OCI-LY7 (cell line): ENCODE data around the gene GYPC. TPM values are rescaled to one million over a fixed set of nuclear protein-coding genes. Genes with fewer than 3 reads are reported as not detected.

Source experiments
- BruUV-seq: library from RNA; stranded (reverse); fragments of 400-500 nt; replicated peaks from 2 replicates; lab custom pipeline; 2021; lab: Mats Ljungman, UMichigan
- CTCF ChIA-PET: fragments of 300-600 bp; sonication (Branson Sonifier 250); formaldehyde crosslinking; loops from one replicate; lab custom pipeline; 2022; ENCODE audit warnings: antibody characterized with exemption; ENCODE audit not compliant: unreplicated experiment; lab: Charles Lee
- POLR2A ChIA-PET: fragments of 300-600 bp; sonication (Branson Sonifier 250); formaldehyde crosslinking; loops from one replicate; lab custom pipeline; 2022; ENCODE audit warnings: antibody characterized with exemption; lab: Charles Lee
- DNase-seq: peaks from one replicate; pipeline ENCODE4 v3.0.0-alpha.2; 2015; ENCODE audit warnings: low spot score
- H2AFZ ChIP-seq: fragments of 200-600 bp; sonication (generic), shearing (Covaris generic); 2 replicates; pipeline ENCODE4 v1.6.1; 2014; ENCODE audit warnings: mild to moderate bottlenecking, antibody characterized with exemption, low read length, moderate library complexity
- H3K27ac ChIP-seq: fragments of 200-600 bp; sonication (generic); 2 replicates; pipeline ENCODE4 v1.5.1; 2014; ENCODE audit warnings: mixed run types, low read depth, mild to moderate bottlenecking, moderate library complexity, low read length, inconsistent platforms; ENCODE audit not compliant: poor library complexity, severe bottlenecking
- H3K36me3 ChIP-seq: fragments of 200-600 bp; sonication (generic); 2 replicates; pipeline ENCODE4 v1.6.1; 2014; ENCODE audit warnings: mild to moderate bottlenecking, antibody characterized with exemption, low read length, moderate library complexity, mixed read lengths; ENCODE audit not compliant: insufficient read depth
- H3K4me1 ChIP-seq: fragments of 200-600 bp; sonication (generic); 2 replicates; pipeline ENCODE4 v1.5.1; 2014; ENCODE audit warnings: mild to moderate bottlenecking, low read length; ENCODE audit not compliant: insufficient read depth, poor library complexity, severe bottlenecking
- H3K4me2 ChIP-seq: fragments of 200-600 bp; sonication (generic); 2 replicates; pipeline ENCODE4 v1.6.1; 2014; ENCODE audit warnings: mild to moderate bottlenecking, low read length
- H3K4me3 ChIP-seq: fragments of 200-600 bp; sonication (generic); 2 replicates; pipeline ENCODE4 v1.5.1; 2014; ENCODE audit warnings: mild to moderate bottlenecking, low read depth, low read length; ENCODE audit not compliant: poor library complexity, severe bottlenecking
- H3K79me2 ChIP-seq: fragments of 200-600 bp; sonication (generic); 2 replicates; pipeline ENCODE4 v1.6.1; 2016; ENCODE audit warnings: low read depth, mild to moderate bottlenecking, low read length, moderate library complexity, mixed read lengths; ENCODE audit not compliant: insufficient read depth
- H3K9me2 ChIP-seq: fragments of 200-600 bp; sonication (generic); 2 replicates; pipeline ENCODE4 v1.6.1; 2016; ENCODE audit warnings: mild to moderate bottlenecking, low read length, mixed read lengths; ENCODE audit not compliant: insufficient read depth
- H3K9me3 ChIP-seq: fragments of 200-600 bp; sonication (generic); 2 replicates; pipeline ENCODE4 v1.6.1; 2014; ENCODE audit warnings: mild to moderate bottlenecking, mixed run types, low read length, mixed read lengths
- H4K20me1 ChIP-seq: fragments of 200-600 bp; sonication (generic); 2 replicates; pipeline ENCODE4 v1.6.1; 2014; ENCODE audit warnings: mild to moderate bottlenecking, antibody characterized with exemption, low read length, moderate library complexity, mixed read lengths; ENCODE audit not compliant: insufficient read depth
- EZH2phosphoT487 ChIP-seq: fragments of 200-600 bp; sonication (generic); IDR thresholded peaks from 2 replicates; pipeline ENCODE4 v1.6.1; 2018; ENCODE audit warnings: low read depth, borderline replicate concordance, mild to moderate bottlenecking, mixed run types, antibody characterized with exemption, low read length, moderate library complexity, mixed read lengths
- intact Hi-C: fragments of 100-400 bp; cut with micrococcal nuclease; formaldehyde crosslinking; loops from one replicate; pipeline ENCODE4 v1.10.0; 2022; ENCODE audit not compliant: unreplicated experiment
- total RNA-seq, 2 experiments: library from RNA; depleted of rRNA in 1 of 2; stranded (reverse); fragments of >200 nt in 1 of 2; shearing (Covaris generic) in 1 of 2; gene quantifications; 2 replicates each; pipeline ENCODE4 v1.2.3, GENCODE V29; 2014 to 2022
- TF ChIP-seq, protein P1 (sequence below): fragments of 200-600 bp; sonication (generic); conservative IDR thresholded peaks from 2 replicates; pipeline ENCODE4 v1.5.1; 2014; ENCODE audit warnings: mild to moderate bottlenecking, antibody characterized with exemption, low read length, moderate library complexity, mixed read lengths

GYPC gene
- total RNA-seq, 2 experiments from 2014 or later = 96.4 to 154 TPM

DNA sequence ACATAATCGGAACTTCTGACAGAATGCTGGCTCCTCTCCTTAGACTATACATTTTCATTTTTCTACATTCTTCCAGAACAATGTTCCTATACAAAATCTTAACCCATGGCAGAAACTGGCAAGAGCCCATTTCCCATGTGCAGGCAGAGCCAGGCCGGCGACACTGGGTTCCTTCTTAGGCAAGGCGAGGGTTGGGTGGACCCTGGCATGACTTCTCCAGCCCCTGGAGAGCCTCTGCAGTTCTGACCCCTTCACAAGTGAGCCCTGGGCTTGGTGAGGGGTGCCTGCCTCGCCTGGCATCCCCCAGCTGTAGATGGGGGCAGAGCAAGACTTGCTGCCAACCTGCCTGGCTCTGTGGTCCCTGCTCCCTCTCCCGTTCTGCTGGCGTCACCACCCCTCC lies 5.0 kb downstream of the GYPC start:
- Histone ChIP-seq H3K9me3 (no peaks in the 10 kb centered on the region), H3K4me3 (no peak overlapping the region), H3K79me2 (peaks cover 86% of the 10 kb centered on the region), H3K4me1 (peaks cover 79% of the 10 kb centered on the region), H2AFZ (no peak overlapping the region), H4K20me1 (no peaks in the 10 kb centered on the region), H3K27ac (no peak overlapping the region), H3K4me2 (no peak overlapping the region), H3K9me2 (no peaks in the 10 kb centered on the region), H3K36me3 (peaks cover 16% of the 10 kb centered on the region)
- BruUV-seq = no TSS peak
- intact Hi-C loops = no loop called here
- ChIA-PET CTCF (no interaction called here), POLR2A (interaction anchor here (0.5 kb wide), 1 partner anchor 363 kb away, joined by 3 read pairs; no protein-coding TSS in a partner anchor)
- TF ChIP-seq EZH2phosphoT487 = no peak
- TF ChIP-seq, protein P1, sequence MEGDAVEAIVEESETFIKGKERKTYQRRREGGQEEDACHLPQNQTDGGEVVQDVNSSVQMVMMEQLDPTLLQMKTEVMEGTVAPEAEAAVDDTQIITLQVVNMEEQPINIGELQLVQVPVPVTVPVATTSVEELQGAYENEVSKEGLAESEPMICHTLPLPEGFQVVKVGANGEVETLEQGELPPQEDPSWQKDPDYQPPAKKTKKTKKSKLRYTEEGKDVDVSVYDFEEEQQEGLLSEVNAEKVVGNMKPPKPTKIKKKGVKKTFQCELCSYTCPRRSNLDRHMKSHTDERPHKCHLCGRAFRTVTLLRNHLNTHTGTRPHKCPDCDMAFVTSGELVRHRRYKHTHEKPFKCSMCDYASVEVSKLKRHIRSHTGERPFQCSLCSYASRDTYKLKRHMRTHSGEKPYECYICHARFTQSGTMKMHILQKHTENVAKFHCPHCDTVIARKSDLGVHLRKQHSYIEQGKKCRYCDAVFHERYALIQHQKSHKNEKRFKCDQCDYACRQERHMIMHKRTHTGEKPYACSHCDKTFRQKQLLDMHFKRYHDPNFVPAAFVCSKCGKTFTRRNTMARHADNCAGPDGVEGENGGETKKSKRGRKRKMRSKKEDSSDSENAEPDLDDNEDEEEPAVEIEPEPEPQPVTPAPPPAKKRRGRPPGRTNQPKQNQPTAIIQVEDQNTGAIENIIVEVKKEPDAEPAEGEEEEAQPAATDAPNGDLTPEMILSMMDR = no peak
- no peak for DNase-seq

DNA sequence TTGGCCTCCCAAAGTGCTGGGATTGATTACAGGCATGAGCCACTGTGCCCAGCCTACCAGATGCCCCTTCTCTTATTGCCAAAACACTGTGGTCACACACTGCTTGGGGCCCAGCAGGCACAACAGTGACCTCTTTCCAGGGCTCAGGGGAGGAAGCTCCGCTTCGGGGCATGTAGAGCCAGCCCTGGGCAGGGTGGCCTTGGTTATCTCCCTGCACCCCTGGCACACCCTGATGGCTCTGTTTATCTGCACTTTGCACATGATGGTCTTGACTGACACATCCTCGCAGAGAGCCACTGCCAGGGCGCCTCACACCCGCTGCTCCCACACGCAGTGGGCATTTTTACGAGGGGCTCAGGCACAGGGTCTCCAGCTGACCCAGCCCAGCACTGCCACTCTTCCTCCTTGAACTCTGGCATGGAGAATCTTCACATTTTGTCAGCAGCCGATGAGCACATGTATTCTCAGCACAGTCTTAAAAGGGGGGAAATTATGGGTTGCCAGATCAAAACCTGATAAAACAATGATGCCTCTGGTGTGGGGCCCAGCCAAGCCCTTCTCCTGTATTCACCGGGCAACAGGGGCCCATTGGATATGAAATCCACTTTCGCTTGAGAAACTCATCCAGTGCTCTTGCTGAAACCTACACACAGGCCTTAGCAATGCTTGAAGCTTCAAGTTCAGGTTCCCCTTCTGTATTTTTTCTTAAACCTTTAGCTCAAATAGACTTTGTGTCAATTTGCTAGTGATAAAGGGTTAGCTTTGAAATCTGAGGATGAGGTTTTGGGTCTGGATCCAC lies 5.9 kb downstream of the GYPC start:
- no peak overlapping the region for H3K4me3 ChIP-seq
- peak overlapping the region; percentile 74 for H3K4me2 ChIP-seq
- intact Hi-C loops = no loop called here
- no peaks in the 10 kb centered on the region for H3K9me2 ChIP-seq
- no peak for TF ChIP-seq EZH2phosphoT487
- TF ChIP-seq, protein P1 = no peak
- H3K27ac ChIP-seq = peak overlapping the region; percentile 84
- peaks cover 20% of the 10 kb centered on the region for H3K36me3 ChIP-seq
- DNase-seq = no peak
- ChIA-PET POLR2A (interaction anchor here (1.1 to 1.3 kb wide), 3 partner anchors 9 to 25 kb away, joined by 3 to 4 read pairs (median 4); no protein-coding TSS in a partner anchor), CTCF (no interaction called here)
- H2AFZ ChIP-seq = no peak overlapping the region
- no peaks in the 10 kb centered on the region for H4K20me1 ChIP-seq
- peaks cover 92% of the 10 kb centered on the region for H3K79me2 ChIP-seq
- BruUV-seq = no TSS peak
- peaks cover 88% of the 10 kb centered on the region for H3K4me1 ChIP-seq
- H3K9me3 ChIP-seq = no peaks in the 10 kb centered on the region

DNA sequence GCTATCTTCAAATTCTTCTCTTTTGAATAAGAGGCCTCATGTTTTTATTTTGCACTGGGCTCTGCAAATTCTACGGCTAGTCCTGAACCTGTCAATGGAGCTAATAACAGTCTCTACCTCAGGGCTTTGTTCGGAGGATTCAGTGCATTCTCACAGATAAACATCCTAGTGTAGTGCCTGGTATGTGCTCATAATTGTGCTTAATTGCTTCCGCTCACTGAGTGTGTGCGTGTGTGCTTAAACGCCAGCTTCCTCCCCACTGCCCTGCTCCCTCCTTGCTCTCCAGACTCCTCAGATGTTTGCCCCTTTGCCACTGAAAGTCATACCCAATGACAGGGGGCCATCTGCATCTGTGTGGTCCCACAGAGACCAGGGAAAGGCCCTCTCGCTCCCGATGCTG lies 6.7 kb downstream of the GYPC start:
- POLR2A ChIA-PET = interaction anchor here (1.1 to 1.3 kb wide), 4 partner anchors 9 to 24 kb away, joined by 3 to 4 read pairs (median 4); no protein-coding TSS in a partner anchor
- peaks cover 89% of the 10 kb centered on the region for H3K79me2 ChIP-seq
- H3K4me1 ChIP-seq = peaks cover 92% of the 10 kb centered on the region
- H3K9me3 ChIP-seq = no peaks in the 10 kb centered on the region
- TF ChIP-seq EZH2phosphoT487 = no peak
- TF ChIP-seq, protein P1 = no peak
- no peaks in the 10 kb centered on the region for H3K9me2 ChIP-seq
- peak overlapping the region; percentile 84 for H3K27ac ChIP-seq
- H3K4me2 ChIP-seq = peak overlapping the region; percentile 74
- CTCF ChIA-PET = no interaction called here
- intact Hi-C loops = no loop called here
- H4K20me1 ChIP-seq = no peaks in the 10 kb centered on the region
- peaks cover 22% of the 10 kb centered on the region for H3K36me3 ChIP-seq
- H3K4me3 ChIP-seq = no peak overlapping the region
- no peak overlapping the region for H2AFZ ChIP-seq
- DNase-seq = peak; percentile 47
- no TSS peak for BruUV-seq
